Activated CD4-positive, alpha-beta memory T cell treated with anti-CD3 and anti-CD28 coated beads for 36 hours (primary cell): Measurements from ENCODE around the gene PHACTR2. TPM values are rescaled to one million over a fixed set of nuclear protein-coding genes. Genes with fewer than 3 reads are reported as not detected.
"Not testable (repeated sequence)": the region's sequence is repeated elsewhere in the genome, so short reads cannot be mapped to it uniquely, and the experiment has no call there.

Source experiments
- CTCF ChIA-PET: fragments of 350-600 bp; sonication (Branson Sonifier 250); formaldehyde crosslinking; loops from one replicate; lab custom pipeline; 2021; ENCODE audit warnings: antibody characterized with exemption, inconsistent platforms; lab: Charles Lee
- POLR2A ChIA-PET: fragments of 350-600 bp; sonication (Branson Sonifier 250); formaldehyde crosslinking; loops from one replicate; lab custom pipeline; 2021; ENCODE audit warnings: antibody characterized with exemption; lab: Charles Lee
- DNase-seq: peaks from one replicate; pipeline ENCODE4 v3.0.0-alpha.2; 2020
- H3K27ac Mint-ChIP-seq: one replicate; pipeline ENCODE4 v1.8.0; 2021; ENCODE audit warnings: mixed read lengths
- H3K27me3 Mint-ChIP-seq: one replicate; pipeline ENCODE4 v1.8.0; 2021; ENCODE audit warnings: mixed read lengths
- H3K36me3 Mint-ChIP-seq: one replicate; pipeline ENCODE4 v1.8.0; 2021; ENCODE audit warnings: mixed read lengths
- H3K4me1 Mint-ChIP-seq: one replicate; pipeline ENCODE4 v1.8.0; 2021; ENCODE audit warnings: low read depth, mixed read lengths
- H3K4me3 Mint-ChIP-seq: one replicate; pipeline ENCODE4 v1.8.0; 2021; ENCODE audit warnings: mild to moderate bottlenecking, mixed read lengths
- H3K9me3 Mint-ChIP-seq: one replicate; pipeline ENCODE4 v1.8.0; 2021; ENCODE audit warnings: mixed read lengths
- intact Hi-C: fragments of 100-400 bp; cut with micrococcal nuclease; formaldehyde crosslinking; loops from one replicate; pipeline ENCODE4 v1.15.1; 2023
- total RNA-seq, 2 experiments: library from RNA; stranded (reverse); gene quantifications; one replicate each; pipeline ENCODE4 v1.2.3, GENCODE V29; 2021

PHACTR2 gene
- total RNA-seq, 2 experiments from 2014 or later: 26.1 to 28.1 TPM

GRCh38 chr6:143864234-143864633 is 186.5 kb downstream of the PHACTR2 start, which contains the start of gene ZC2HC1B:
Gene ZC2HC1B (plus strand): TSS chr6:143864474. CDS start chr6:143864540, 66 bp downstream.
- Mint-ChIP-seq H3K27me3 (no peaks in the 10 kb centered on the region), H3K27ac (no peak within 1 kb of the TSS), H3K4me3 (no peak within 1 kb of the TSS), H3K36me3 (peaks cover 46% of the 10 kb centered on the region), H3K4me1 (no peaks in the 10 kb centered on the region), H3K9me3 (no peaks in the 10 kb centered on the region)
- intact Hi-C loops: no loop called here
- ChIA-PET POLR2A (no interaction called here), CTCF (no interaction called here)
- DNase-seq: no peak

- ChIA-PET POLR2A (no interaction called here), CTCF (no interaction called here)
- H3K27ac Mint-ChIP-seq: no peak overlapping the region
- H3K27me3 Mint-ChIP-seq: no peaks in the 10 kb centered on the region
- peaks cover 5% of the 10 kb centered on the region for H3K4me1 Mint-ChIP-seq
- intact Hi-C loops: no loop called here
- no peak for DNase-seq
- H3K36me3 Mint-ChIP-seq: peaks cover 32% of the 10 kb centered on the region
- no peaks in the 10 kb centered on the region for H3K9me3 Mint-ChIP-seq
- H3K4me3 Mint-ChIP-seq: no peak overlapping the region
Measured at GRCh38 chr6:143867236-143867635, 189.5 kb downstream of the PHACTR2 start.

- H3K4me1 Mint-ChIP-seq: peaks cover 11% of the 10 kb centered on the region
- H3K4me3 Mint-ChIP-seq, DNase-seq, H3K9me3 Mint-ChIP-seq, H3K27me3 Mint-ChIP-seq, CTCF ChIA-PET, intact Hi-C loops, POLR2A ChIA-PET, H3K27ac Mint-ChIP-seq: not testable (repeated sequence)
- H3K36me3 Mint-ChIP-seq: peaks cover 22% of the 10 kb centered on the region
Measured at GRCh38 chr6:143868808-143869207, 191.0 kb downstream of the PHACTR2 start.

- DNase-seq, H3K27ac Mint-ChIP-seq, POLR2A ChIA-PET, CTCF ChIA-PET, H3K36me3 Mint-ChIP-seq, H3K27me3 Mint-ChIP-seq, H3K4me3 Mint-ChIP-seq, intact Hi-C loops: not testable (repeated sequence)
- H3K9me3 Mint-ChIP-seq: peaks cover 11% of the 10 kb centered on the region
- H3K4me1 Mint-ChIP-seq: peaks cover 11% of the 10 kb centered on the region
Measured at GRCh38 chr6:143871202-143871730, 193.5 kb downstream of the PHACTR2 start.

- H3K9me3 Mint-ChIP-seq: peaks cover 11% of the 10 kb centered on the region
- no peak for DNase-seq
- CTCF ChIA-PET: interaction anchor here (0.7 to 1.1 kb wide), 3 partner anchors 12 to 86 kb away, joined by 3 read pairs; no protein-coding TSS in a partner anchor
- H3K4me3 Mint-ChIP-seq: no peak overlapping the region
- intact Hi-C loops: no loop called here
- no peaks in the 10 kb centered on the region for H3K27me3 Mint-ChIP-seq
- H3K27ac Mint-ChIP-seq: no peak overlapping the region
- H3K4me1 Mint-ChIP-seq: peaks cover 11% of the 10 kb centered on the region
- peaks cover 2% of the 10 kb centered on the region for H3K36me3 Mint-ChIP-seq
- POLR2A ChIA-PET: no interaction called here
Measured at GRCh38 chr6:143872201-143872600, 194.4 kb downstream of the PHACTR2 start.

GRCh38 chr6:143873600-143873999 is 195.8 kb downstream of the PHACTR2 start:
- DNase-seq, H3K36me3 Mint-ChIP-seq, POLR2A ChIA-PET, H3K4me3 Mint-ChIP-seq, H3K27ac Mint-ChIP-seq, intact Hi-C loops, H3K27me3 Mint-ChIP-seq: not testable (repeated sequence)
- H3K9me3 Mint-ChIP-seq: peaks cover 23% of the 10 kb centered on the region
- peaks cover 16% of the 10 kb centered on the region for H3K4me1 Mint-ChIP-seq
- CTCF ChIA-PET: interaction anchor here (1.1 kb wide), 1 partner anchor 68 kb away, joined by 3 read pairs; no protein-coding TSS in a partner anchor

GRCh38 chr6:143874503-143874902 is 196.7 kb downstream of the PHACTR2 start:
- POLR2A ChIA-PET, H3K27ac Mint-ChIP-seq, H3K36me3 Mint-ChIP-seq, H3K4me3 Mint-ChIP-seq, H3K27me3 Mint-ChIP-seq, DNase-seq, intact Hi-C loops, CTCF ChIA-PET: not testable (repeated sequence)
- Mint-ChIP-seq H3K9me3 (peaks cover 24% of the 10 kb centered on the region), H3K4me1 (peaks cover 16% of the 10 kb centered on the region)

GRCh38 chr6:143877584-143878271 is 200.0 kb downstream of the PHACTR2 start:
- Mint-ChIP-seq H3K4me3 (no peak overlapping the region), H3K27me3 (no peaks in the 10 kb centered on the region), H3K4me1 (peaks cover 8% of the 10 kb centered on the region), H3K27ac (no peak overlapping the region), H3K36me3 (peaks cover 4% of the 10 kb centered on the region), H3K9me3 (peaks cover 24% of the 10 kb centered on the region)
- intact Hi-C loops: no loop called here
- CTCF ChIA-PET: interaction anchor here (0.7 to 1.5 kb wide), 3 partner anchors 61 to 768 kb away, joined by 3 to 7 read pairs (median 3); no protein-coding TSS in a partner anchor
- no peak for DNase-seq
- POLR2A ChIA-PET: interaction anchor here (1.3 kb wide), 1 partner anchor 70 kb away, joined by 5 read pairs; no protein-coding TSS in a partner anchor

- no peak for DNase-seq
- Mint-ChIP-seq H3K36me3 (peaks cover 4% of the 10 kb centered on the region), H3K4me3 (no peak overlapping the region), H3K4me1 (peaks cover 6% of the 10 kb centered on the region), H3K9me3 (peaks cover 24% of the 10 kb centered on the region), H3K27ac (no peak overlapping the region), H3K27me3 (no peaks in the 10 kb centered on the region)
- POLR2A ChIA-PET: interaction anchor here (1.3 kb wide), 1 partner anchor 71 kb away, joined by 5 read pairs; no protein-coding TSS in a partner anchor
- intact Hi-C loops: no loop called here
- CTCF ChIA-PET: interaction anchor here (0.7 to 1.7 kb wide), 4 partner anchors 60 to 768 kb away, joined by 3 to 7 read pairs (median 5); no protein-coding TSS in a partner anchor
Measured at GRCh38 chr6:143878272-143878760, 200.6 kb downstream of the PHACTR2 start.

- no peak for DNase-seq
- Mint-ChIP-seq H3K36me3 (peaks cover 4% of the 10 kb centered on the region), H3K27me3 (no peaks in the 10 kb centered on the region), H3K4me1 (peaks cover 6% of the 10 kb centered on the region), H3K4me3 (no peak overlapping the region), H3K9me3 (peaks cover 22% of the 10 kb centered on the region), H3K27ac (no peak overlapping the region)
- CTCF ChIA-PET: no interaction called here
- POLR2A ChIA-PET: no interaction called here
- intact Hi-C loops: no loop called here
Measured at GRCh38 chr6:143880412-143880811, 202.6 kb downstream of the PHACTR2 start.
